ENCODE data around the gene DHRSX. TPM values are rescaled to one million over a fixed set of nuclear protein-coding genes. Genes with fewer than 3 reads are reported as not detected.
"Not testable (repeated sequence)": the region's sequence is repeated elsewhere in the genome, so short reads cannot be mapped to it uniquely, and the experiment has no call there.

Gene DHRSX
- total RNA-seq, 2 donors from 2014 or later = 16.4 to 16.6 TPM

GRCh38 chrX:2220829-2221567 lies 279.8 kb downstream of the DHRSX start:
- H3K36me3 Mint-ChIP-seq = peaks cover 82 to 89% of the 10 kb centered on the region in 2 donors
- H3K27ac Mint-ChIP-seq = no peak overlapping the region
- DNase-seq (ENCODE audit: low spot score in 2 of 2) (no peak), ATAC-seq (no peak)
- H3K9me3 Mint-ChIP-seq = peaks cover 43 to 59% of the 10 kb centered on the region in 2 donors

DNA sequence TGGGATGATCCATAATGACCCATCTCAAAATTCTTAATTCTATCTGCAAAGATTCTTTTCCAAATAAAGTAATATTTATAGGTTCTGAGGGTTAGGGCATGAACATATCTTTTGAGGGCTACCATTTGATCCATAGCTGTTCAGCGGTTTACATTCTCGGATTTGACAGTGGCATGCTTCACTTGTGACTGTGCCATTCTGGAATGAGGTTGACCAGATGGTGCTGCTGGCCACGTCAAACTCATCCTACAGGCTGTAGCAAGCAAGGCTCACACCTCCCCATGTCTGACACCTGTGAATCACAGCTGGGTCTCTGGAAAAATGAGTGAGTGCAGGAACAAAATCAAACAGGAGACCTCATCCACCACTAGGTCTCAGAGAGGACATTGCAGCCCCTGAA lies 280.5 kb downstream of the DHRSX start:
- ATAC-seq = no peak
- peaks cover 79 to 86% of the 10 kb centered on the region in 2 donors for H3K36me3 Mint-ChIP-seq

GRCh38 chrX:2214138-2214823 lies 286.5 kb downstream of the DHRSX start:
- not testable (repeated sequence) for DNase-seq (ENCODE audit: low spot score in 2 of 2); H3K27ac Mint-ChIP-seq; ATAC-seq
- H3K9me3 Mint-ChIP-seq = peaks cover 32% of the 10 kb centered on the region in 2 donors
- peaks cover 29 to 41% of the 10 kb centered on the region in 2 donors for H3K36me3 Mint-ChIP-seq

More for the DNA sequence above, 280.5 kb downstream of the DHRSX start:
- no peak for DNase-seq (ENCODE audit: low spot score in 2 of 2)
- Mint-ChIP-seq H3K9me3 (peaks cover 46 to 56% of the 10 kb centered on the region in 2 donors), H3K27ac (no peak overlapping the region)

GRCh38 chrX:2211667-2212066 lies 289.1 kb downstream of the DHRSX start:
- peaks cover 17 to 25% of the 10 kb centered on the region in 2 donors for H3K9me3 Mint-ChIP-seq
- peaks cover 17 to 33% of the 10 kb centered on the region in 2 donors for H3K36me3 Mint-ChIP-seq
- H3K27ac Mint-ChIP-seq; DNase-seq (ENCODE audit: low spot score in 2 of 2); ATAC-seq: not testable (repeated sequence)

- peaks cover 10 to 23% of the 10 kb centered on the region in 2 donors for H3K9me3 Mint-ChIP-seq
- DNase-seq (ENCODE audit: low spot score in 2 of 2) (no peak), ATAC-seq (no peak)
- H3K36me3 Mint-ChIP-seq = peaks cover 3 to 14% of the 10 kb centered on the region in 2 donors
- H3K27ac Mint-ChIP-seq = no peak overlapping the region
Observed at GRCh38 chrX:2193273-2193592, 307.5 kb downstream of the DHRSX start.

DNA sequence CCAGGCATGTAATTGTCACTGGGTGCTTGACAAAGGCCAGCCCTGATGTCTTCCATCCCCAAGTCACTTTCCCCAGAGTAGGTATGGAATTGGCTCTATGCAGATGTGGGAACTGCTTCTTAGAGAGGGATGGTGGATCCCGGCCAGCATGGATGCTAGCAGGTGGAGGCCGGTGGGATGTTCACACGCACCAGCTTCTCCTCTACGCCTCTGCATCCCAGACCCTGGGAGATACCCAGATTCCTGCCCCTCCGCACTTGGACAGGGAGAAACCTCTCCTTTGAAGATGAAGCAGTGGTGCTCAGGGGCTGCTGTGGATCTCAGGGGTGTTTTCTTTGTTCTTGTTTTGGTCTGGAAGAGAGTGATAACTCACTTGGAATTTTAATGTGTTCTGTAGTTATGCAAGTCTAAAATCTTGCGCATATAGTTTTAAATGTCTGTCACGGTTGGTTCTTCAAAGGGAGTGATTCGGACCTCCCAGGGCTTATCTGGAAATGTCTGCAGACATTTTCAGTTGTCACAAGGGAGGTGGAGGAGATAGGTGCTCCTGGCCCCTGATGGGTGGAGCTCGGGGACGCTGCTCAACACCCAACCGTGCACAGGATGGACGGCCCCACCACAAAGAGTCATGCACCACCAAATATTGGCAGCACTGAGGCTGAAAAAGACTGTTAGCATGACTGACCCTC lies 308.0 kb downstream of the DHRSX start:
- DNase-seq (ENCODE audit: low spot score in 2 of 2) = no peak
- ATAC-seq = no peak
- Mint-ChIP-seq H3K27ac (no peak overlapping the region), H3K9me3 (peaks cover 13 to 28% of the 10 kb centered on the region in 2 donors), H3K36me3 (peaks cover 9 to 19% of the 10 kb centered on the region in 2 donors)

GRCh38 chrX:2188840-2189239 lies 311.9 kb downstream of the DHRSX start:
- DNase-seq (ENCODE audit: low spot score in 2 of 2) (no peak), ATAC-seq (no peak)
- H3K9me3 Mint-ChIP-seq = peaks cover 14 to 21% of the 10 kb centered on the region in 2 donors
- H3K27ac Mint-ChIP-seq = no peak overlapping the region
- H3K36me3 Mint-ChIP-seq = peaks cover 12 to 22% of the 10 kb centered on the region in 2 donors

DNA sequence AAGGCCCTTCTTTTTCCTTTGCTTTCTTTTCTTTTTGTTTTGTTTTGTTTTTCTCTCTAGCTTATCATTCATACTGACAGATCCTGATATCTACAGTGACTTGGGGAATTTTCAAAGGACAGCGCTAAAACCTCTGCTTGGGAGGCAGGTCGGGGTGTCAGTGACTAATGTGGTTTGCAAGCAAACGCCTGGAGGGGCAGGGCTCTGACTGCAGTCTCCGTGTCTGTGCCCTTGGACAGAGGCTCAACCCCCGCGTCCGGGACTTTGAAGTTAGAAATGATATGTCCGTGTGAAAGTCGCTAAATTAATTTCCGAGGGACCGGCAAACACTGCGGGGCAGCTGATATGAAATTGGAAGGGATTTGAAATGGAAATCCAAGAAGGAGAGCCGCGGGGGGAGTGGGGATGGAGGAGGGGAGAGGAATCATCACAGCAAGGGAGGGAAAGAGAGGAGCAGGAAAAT lies 312.4 kb downstream of the DHRSX start:
- no peak for DNase-seq (ENCODE audit: low spot score in 2 of 2)
- H3K9me3 Mint-ChIP-seq = peaks cover 10 to 17% of the 10 kb centered on the region in 2 donors
- no peak overlapping the region for H3K27ac Mint-ChIP-seq
- ATAC-seq = no peak
- H3K36me3 Mint-ChIP-seq = peaks cover 12 to 22% of the 10 kb centered on the region in 2 donors

- Mint-ChIP-seq H3K9me3 (peaks cover 6 to 17% of the 10 kb centered on the region in 2 donors), H3K27ac (no peak overlapping the region), H3K36me3 (peaks cover 12 to 22% of the 10 kb centered on the region in 2 donors)
- DNase-seq (ENCODE audit: low spot score in 2 of 2) = no peak
- no peak for ATAC-seq
Observed at GRCh38 chrX:2187352-2188115, 313.2 kb downstream of the DHRSX start.

DNA sequence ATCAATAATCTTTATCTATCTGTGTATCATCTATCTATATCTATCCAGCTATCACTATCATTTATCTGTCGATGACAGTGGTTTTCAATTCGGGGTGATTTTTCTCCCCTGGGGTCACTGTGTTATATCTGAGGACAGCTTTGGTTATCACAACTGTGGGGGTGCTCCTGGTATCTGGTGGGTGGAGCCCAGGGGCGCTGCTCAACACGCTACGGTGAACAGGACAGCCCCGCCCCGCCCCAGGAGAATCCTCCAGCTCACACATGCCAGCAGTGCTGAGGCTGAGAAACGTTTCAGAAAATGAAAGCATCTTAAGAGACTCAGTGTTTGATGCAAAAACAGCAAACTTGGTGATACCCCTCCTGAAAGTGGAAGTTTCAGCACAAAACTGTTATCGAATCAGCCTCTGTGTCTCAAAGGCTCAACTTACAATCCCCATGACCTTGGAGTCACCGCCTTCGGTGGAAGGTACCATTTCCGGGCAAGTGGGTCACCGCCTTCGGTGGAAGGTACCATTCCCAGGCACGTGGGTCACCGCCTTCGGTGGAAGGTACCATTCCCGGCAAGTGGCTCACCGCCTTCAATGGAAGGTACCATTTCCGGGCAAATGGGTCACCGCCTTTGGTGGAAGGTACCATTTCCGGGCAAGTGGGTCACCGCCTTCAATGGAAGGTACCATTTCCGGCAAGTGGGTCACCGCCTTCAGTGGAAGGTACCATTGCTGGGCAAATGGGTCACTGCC lies 315.3 kb downstream of the DHRSX start:
- peaks cover 12 to 20% of the 10 kb centered on the region in 2 donors for H3K36me3 Mint-ChIP-seq
- no peak overlapping the region for H3K27ac Mint-ChIP-seq
- no peak for ATAC-seq
- H3K9me3 Mint-ChIP-seq = peaks cover 6 to 18% of the 10 kb centered on the region in 2 donors
- no peak for DNase-seq (ENCODE audit: low spot score in 2 of 2)

DNA sequence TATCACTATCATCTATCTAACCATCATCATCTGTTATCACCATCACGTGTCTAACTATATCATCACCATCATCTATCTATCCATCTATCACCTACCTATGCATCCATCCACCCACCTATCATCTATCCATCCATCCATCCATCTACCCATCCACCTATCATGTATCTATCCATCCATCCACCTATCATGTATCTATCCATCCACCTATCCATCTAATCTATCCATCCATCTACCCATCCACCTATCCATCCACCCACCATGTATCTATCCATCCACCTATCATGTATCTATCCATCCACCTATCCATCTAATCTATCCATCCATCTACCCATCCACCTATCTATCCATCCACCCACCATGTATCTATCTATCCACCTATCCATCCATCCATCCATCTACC lies 316.7 kb downstream of the DHRSX start:
- H3K9me3 Mint-ChIP-seq = peaks cover 6 to 15% of the 10 kb centered on the region in 2 donors
- H3K36me3 Mint-ChIP-seq = peaks cover 11 to 12% of the 10 kb centered on the region in 2 donors

DNA sequence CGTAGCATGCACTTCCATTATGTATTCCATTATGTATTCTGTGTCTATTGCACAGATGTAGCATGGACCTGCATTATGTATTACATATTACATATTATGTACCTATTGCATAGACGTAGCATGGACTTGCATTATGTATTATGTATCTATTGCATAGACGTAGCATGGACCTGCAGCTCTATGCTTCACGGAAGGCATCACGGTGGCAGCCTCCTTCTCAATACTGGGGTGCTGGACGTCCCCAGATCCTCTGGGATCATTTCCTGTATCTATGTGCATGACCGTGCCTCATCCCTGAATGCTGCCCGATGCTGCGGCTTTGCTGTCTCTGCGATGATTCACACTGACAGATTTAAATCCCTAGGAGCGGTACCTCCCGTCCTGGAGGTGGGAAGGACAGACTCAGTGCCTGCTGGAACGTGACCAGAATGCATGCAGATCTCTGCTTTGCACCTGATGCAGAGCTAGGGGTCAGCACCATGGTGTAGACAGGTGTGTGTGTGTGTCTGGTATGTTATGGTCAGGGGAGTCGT lies 317.5 kb downstream of the DHRSX start:
- Mint-ChIP-seq H3K9me3 (peaks cover 6 to 12% of the 10 kb centered on the region in 2 donors), H3K36me3 (peaks cover 9% of the 10 kb centered on the region in 2 donors), H3K27ac (no peak overlapping the region)
- no peak for DNase-seq (ENCODE audit: low spot score in 2 of 2)
- no peak for ATAC-seq

More for the DNA sequence above, 316.7 kb downstream of the DHRSX start:
- ATAC-seq (no peak), DNase-seq (ENCODE audit: low spot score in 2 of 2) (no peak)
- H3K27ac Mint-ChIP-seq = no peak overlapping the region

GRCh38 chrX:2177541-2177940 lies 323.2 kb downstream of the DHRSX start:
- peaks cover 7 to 17% of the 10 kb centered on the region in 2 donors for H3K36me3 Mint-ChIP-seq
- H3K9me3 Mint-ChIP-seq = peaks cover 7 to 21% of the 10 kb centered on the region in 2 donors
- no peak overlapping the region for H3K27ac Mint-ChIP-seq
- no peak for ATAC-seq
- DNase-seq (ENCODE audit: low spot score in 2 of 2) = no peak

GRCh38 chrX:2176733-2177132 lies 324.0 kb downstream of the DHRSX start:
- ATAC-seq (no peak), DNase-seq (ENCODE audit: low spot score in 2 of 2) (no peak)
- H3K9me3 Mint-ChIP-seq = peaks cover 7 to 19% of the 10 kb centered on the region in 2 donors
- H3K27ac Mint-ChIP-seq = no peak overlapping the region
- H3K36me3 Mint-ChIP-seq = peaks cover 7 to 17% of the 10 kb centered on the region in 2 donors

DNA sequence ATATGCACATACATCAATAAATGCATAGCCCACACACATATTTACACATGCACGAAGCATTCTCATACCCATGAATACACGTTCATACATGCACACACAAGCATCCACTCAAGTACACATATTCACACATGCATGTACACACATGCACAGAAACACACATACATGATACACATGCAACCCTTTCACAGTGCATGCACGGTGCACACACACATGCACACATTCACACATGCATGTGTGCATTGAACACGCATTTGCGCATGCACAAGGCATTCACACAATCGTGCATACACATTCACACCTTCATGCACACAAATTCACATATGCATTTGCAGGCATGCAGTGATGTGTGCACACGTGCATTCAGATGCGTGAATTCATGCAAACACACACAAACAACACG lies 324.5 kb downstream of the DHRSX start:
- Mint-ChIP-seq H3K36me3 (peaks cover 11 to 20% of the 10 kb centered on the region in 2 donors), H3K27ac (no peak overlapping the region), H3K9me3 (peaks cover 11 to 21% of the 10 kb centered on the region in 2 donors)
- ATAC-seq (no peak), DNase-seq (ENCODE audit: low spot score in 2 of 2) (no peak)
